Frontal cortex (tissue), 4 donors: Measurements from ENCODE around the gene DIPK2B. TPM values are rescaled to one million over a fixed set of nuclear protein-coding genes. Genes with fewer than 3 reads are reported as not detected.

Experiments used
- DNase-seq, 2 donors: peaks; one replicate each; pipeline ENCODE4 v3.0.0; 2012; ENCODE audit warnings: low spot score in 2 of 2
- FAIRE-seq: peaks from 2 replicates; lab custom pipeline; 2012; peaks lifted over from hg19 to GRCh38; lab: Jason Lieb, UNC
- total RNA-seq: library from RNA; depleted of rRNA; stranded (reverse); fragments of >200 nt; gene quantifications from one replicate; pipeline ENCODE4 v1.2.3, GENCODE V29; 2014
- donor health status: control.
- donor health status: control.
- donor health status: control.

DIPK2B gene
- 1.6 TPM for total RNA-seq

DNA sequence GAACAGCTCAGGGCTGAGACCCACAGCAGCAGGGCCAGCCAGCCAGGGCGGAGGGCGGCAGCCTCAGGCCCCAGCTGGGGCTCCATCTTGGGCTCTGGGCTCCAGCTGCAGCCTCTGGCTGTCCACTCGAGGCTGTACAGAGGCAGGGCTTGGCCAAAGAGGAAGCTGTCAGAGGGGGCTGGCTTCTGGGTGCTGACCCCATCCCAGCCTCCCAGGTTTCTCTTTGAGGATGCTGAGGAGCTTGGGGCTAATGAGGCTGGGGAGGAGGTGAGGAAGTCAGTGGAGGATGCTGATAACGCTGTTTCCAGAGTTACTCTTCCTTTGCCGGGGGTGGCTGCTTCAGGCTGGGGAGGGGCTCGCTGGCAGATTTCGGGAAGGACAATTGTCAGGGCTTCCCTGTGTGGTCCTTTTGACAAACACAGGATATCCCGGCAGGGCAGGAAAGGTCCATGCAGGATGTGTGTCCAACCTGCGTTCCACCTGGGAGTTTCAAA is at the start of gene DIPK2B:
TSS of gene DIPK2B (minus strand) at position 136 of the 494 bp plus-strand sequence. CDS start at position 86, 50 bp downstream.
- DNase-seq (no peak), FAIRE-seq (no peak)

GRCh38 chrX:45240301-45240700 is 39.6 kb upstream of the DIPK2B start:
- DNase-seq (no peak), FAIRE-seq (no peak)

DNA sequence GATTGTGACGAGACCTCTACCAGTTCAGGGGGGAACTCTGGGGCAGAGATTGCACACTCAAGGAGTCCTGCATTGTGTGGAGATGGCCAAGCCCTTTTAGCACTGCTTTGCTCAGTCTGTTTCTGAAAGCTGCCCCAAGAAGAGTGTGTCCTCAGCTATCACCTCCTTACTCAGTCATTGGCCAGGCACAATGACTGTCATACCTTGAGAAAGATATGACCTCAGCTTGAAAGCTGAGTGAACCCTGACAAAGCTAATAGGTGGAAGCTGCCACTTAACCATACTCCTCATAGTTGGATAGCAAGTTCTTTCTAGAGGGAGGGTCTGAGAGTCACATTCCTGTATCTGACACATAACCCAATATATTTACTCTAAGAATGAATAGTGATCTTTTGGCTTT is 37.8 kb upstream of the DIPK2B start:
- FAIRE-seq (no peak), DNase-seq (no peak)

- DNase-seq (no peak), FAIRE-seq (no peak)
These were observed 32.9 kb upstream of the DIPK2B start for GRCh38 chrX:45233531-45233930.

DNA sequence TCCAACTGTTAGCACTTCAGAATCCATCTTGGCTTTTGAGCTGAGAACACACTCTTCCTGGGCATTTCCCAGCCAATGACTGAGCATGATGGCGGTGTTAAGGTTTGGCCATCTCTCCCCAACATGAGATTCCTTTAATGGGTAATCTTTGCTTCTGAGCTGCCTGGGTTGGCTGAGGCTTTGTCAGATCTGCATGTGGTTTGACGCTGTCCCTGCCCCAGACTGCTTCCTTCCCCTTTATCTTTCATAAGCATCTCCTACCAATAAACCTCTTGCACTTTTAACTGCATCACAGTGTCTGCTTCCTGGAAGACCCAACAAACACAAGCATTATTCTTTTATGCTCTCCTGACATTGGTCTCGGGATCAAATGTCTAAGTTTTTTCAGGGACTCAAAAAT is 31.5 kb upstream of the DIPK2B start:
- no peak for DNase-seq
- no peak for FAIRE-seq

- no peak for DNase-seq
- no peak for FAIRE-seq
These were observed 29.7 kb upstream of the DIPK2B start for GRCh38 chrX:45230410-45230809.

- DNase-seq (no peak), FAIRE-seq (no peak)
These were observed 28.7 kb upstream of the DIPK2B start for GRCh38 chrX:45229348-45229747.

DNA sequence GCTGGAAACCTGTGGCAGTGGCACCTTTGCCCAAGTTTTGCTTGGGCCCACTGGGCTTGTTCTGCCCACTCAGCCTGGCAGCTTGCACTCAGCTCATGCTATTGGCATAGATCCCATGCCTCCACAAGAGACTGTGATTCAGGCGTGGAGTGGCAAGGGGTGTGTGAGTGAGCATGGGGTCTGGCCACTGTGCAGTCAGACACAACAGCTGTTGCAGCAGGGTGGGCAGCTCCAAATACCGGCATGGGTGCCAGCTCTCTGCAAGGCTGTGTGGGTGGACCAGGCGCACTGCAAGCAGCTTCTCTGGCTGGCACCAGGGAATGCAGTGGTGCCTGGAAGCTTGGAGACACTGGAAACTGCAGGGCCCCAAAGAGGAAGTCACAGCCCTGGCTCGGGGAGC is 27.4 kb upstream of the DIPK2B start:
- DNase-seq, result no peak
- no peak for FAIRE-seq

- no peak for DNase-seq
- FAIRE-seq, result no peak
These were observed 7.6 kb upstream of the DIPK2B start for GRCh38 chrX:45208121-45208856.

DNA sequence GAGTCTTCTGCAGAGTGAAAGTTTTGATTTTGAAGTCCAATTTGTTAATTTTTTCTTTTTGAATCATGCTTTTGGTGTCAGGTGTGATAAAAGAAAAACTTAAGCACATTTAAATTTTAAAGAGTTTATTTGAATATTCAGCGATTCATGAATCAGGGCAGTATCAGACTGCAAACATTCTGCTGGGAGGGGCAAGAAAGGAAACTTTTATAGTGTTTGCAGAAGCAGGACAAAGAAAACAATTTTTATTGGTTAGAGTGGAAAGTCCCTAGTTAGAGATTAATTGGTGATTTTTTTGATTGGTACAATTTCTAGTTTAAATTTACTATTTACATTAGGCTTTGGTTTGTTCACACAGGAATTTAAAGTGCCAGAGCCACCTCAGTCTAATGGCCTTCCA is 1.5 kb upstream of the DIPK2B start:
- no peak for FAIRE-seq

DNA sequence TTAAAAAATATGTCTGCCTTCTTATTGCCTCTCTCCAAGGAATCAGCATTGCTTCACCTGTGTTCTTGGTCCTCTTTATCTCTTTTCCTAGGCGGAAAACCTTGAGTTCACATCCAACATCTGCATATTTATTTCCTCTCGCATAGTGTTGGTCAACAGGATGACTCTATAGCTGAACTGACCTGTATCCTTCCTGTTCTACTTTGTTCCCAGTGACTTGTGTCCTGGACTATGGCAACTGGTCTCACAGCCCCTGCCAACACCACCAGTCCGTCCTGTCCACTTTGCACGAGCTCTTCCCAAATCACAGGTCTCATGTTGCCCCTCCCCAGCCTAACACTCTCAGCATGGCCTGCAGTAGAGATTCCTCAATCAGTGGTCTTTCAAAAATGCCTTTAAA is 2.0 kb downstream of the DIPK2B start:
- DNase-seq, result no peak
- FAIRE-seq, result no peak

More for the DNA sequence above, 1.5 kb upstream of the DIPK2B start:
- DNase-seq, result no peak

DNA sequence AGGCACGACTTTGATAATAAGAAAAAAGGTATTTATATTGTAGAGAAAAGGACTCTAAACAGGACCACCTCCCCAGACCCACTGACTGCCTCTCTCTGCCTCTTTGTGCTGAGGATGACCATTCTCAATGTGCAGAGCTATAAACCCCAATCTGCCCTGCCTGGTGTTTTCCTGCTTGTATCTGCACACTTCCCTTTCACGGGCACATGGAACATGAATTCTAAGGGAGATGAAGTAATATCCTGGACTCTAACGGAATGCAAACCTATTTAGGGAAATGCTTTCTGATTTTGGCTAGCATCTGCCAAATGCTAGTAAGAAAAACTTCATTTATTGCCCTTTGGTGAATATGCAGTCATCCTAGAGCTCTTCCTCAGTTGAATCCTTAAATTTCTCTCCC is 2.4 kb downstream of the DIPK2B start:
- FAIRE-seq, result no peak
- DNase-seq, result no peak

- DNase-seq (no peak), FAIRE-seq (no peak)
These were observed 4.0 kb downstream of the DIPK2B start for GRCh38 chrX:45196701-45197100.

DNA sequence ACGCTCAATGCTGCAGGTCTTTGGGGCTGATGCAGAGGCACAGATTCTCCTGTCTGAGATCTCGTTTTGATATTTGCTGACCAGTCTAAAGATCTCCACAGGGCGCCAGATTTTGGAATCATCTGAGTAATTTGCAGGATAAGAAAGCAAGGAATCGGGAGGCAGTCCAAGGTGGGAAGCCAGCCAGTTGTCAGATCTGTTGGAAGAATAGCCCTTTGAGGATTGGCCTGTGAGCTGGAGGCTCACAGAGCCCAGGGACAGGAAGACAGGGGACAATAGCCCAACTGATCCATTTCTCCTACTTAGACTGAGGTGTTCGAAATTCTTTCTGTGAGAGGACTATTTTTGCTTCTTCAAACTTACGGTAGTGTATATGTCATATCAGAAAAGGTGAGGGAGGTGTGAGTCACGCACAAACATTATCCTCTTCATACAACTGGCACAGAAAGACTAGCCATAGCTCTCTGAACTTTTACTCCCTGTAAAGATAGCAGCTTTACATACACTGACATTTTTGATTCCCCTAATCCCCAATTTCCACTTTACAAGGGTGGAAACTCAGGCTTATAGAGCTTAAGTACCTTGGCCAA is 8.8 kb downstream of the DIPK2B start:
- DNase-seq, result no peak
- FAIRE-seq, result no peak

DNA sequence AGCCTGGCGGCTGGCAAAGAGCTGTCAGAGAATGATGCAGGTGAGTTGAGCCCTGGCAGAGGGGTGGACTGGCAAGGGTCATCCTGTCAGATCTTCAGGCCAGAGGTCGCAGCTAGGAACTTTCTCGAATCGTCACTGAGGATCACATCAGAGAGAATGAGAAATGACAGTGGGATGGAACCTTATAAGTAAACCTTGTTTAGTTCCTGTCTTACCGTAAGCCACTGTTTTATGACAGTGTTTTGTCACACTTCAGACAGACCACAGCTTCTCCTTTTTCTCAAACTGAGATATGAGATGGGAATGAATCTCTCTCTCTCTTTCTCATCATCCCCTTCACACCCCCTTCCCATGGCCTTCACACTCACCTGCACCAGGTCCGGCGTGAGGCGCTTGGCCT is 9.3 kb downstream of the DIPK2B start:
- no peak for FAIRE-seq
- DNase-seq, result no peak

DNA sequence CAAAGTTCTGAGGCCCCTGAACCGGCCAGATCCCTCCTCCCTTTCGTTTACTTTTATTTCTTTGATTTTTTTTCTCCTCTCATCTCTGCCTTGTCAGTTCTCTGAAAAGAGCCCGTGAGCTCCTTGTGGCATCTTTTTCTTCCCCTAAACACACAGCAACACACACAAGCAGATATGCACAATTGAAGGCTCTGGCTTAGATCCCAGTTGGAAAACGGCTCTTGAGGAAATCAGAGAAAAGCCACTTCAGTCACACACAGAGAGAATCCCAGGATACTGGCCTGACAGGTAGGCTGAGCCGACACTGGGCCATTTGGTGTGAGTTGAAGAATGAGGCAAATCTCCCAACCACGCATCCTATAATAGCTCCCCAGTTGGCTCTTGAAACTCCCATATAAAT is 12.9 kb downstream of the DIPK2B start:
- DNase-seq, result no peak
- no peak for FAIRE-seq

DNA sequence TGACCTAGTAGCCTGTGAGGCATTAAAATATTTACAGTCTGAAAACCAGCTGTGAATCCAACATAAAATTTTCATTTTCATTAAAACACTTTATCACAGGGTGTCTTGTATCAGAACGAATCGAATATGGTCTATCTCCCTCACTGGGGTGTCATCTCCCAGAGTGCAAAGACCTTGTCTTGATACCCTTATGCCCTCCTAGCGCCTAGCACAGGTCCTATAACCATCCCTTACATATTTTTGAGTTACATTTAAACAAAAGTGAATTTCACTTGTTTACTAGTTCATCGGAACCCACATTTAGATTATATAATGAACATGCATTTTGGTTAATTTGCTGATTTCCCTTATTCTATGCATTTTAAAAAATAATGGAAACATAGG is 14.0 kb downstream of the DIPK2B start:
- DNase-seq (no peak), FAIRE-seq (peak; percentile 62)

DNA sequence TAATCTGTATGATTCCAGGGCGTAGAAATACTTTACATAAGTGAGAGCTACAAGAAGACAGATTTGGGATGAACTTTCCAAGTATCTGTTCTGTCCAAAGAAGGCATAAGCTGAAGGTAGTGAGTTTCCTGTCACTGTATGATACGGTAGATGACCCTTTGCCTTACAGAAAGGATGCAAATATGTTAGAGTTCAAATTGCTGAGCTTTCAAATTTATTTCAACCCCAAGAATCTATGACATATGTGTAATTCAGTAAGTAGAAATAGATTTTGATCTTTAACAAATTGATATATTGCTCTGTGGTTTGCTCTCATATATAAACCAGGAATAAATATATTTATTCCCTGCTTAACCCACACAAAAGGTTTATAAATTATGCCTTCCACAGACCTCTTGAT is 16.5 kb downstream of the DIPK2B start:
- DNase-seq, result no peak
- FAIRE-seq, result no peak

DNA sequence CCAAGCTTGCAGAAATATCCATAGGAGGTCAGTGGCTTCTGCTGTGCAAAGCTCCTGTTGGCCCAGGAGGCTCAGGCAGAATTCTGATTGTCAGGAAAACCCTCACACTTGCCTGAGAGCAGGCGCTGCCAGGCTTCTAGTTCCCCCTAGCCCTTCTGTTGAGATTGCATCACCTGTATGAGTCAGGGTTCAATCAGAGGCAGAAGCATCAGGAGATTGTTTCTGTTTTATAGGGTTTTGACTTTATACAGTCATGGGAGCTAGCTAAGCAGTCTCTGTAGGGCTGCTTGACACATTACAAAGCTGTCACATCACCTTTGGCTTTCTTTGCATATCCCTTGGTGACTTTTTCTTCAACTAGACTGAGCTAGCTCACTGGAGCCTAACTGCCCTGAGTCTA is 27.8 kb downstream of the DIPK2B start:
- DNase-seq, result no peak
- FAIRE-seq, result no peak

DNA sequence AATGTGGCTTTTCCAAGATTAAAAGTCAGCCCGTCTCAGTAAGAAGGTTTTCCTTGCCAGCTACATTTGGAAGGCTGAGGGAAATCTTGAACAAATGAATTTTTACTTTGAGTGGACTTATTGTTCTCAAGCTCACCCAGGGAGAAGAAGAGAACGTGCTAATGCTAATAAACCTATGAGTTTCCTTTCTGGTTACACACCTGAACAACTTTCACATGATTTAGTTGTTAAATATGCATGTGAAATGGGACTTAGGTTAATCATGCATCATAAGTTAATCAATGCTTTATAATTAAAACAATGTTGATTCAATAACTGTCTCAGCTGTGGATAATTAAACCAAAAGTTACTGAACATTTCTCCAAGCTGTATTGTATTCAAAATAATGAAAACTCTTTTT is 33.9 kb downstream of the DIPK2B start:
- FAIRE-seq (no peak), DNase-seq (no peak)

GRCh38 chrX:45165726-45166125 is 35.0 kb downstream of the DIPK2B start:
- FAIRE-seq (no peak), DNase-seq (no peak)

GRCh38 chrX:45164995-45165394 is 35.7 kb downstream of the DIPK2B start:
- FAIRE-seq (no peak), DNase-seq (no peak)
